ENCODE results near the gene TIGD7. TPM values are rescaled to one million over a fixed set of nuclear protein-coding genes. Genes with fewer than 3 reads are reported as not detected.

The TIGD7 gene
- total and polyA plus RNA-seq, 4 donors, result 2.9 to 11.5 (median 3.9) TPM

- no peaks in the 10 kb centered on the region for H3K27me3 ChIP-seq (ENCODE audit: control insufficient read depth in 3 of 3, insufficient read depth in 3 of 3, low read length in 2 of 3)
- WGBS, 2 donors, result 74 to 84% methylated on average over 4 of the region's 4 CpGs
- DNase-seq, result no peak
- no peak for ATAC-seq (ENCODE audit: insufficient read depth, low FRiP score)
- H3K4me3 ChIP-seq, result no peak overlapping the region
- H3K9me3 ChIP-seq (ENCODE audit: control insufficient read depth in 4 of 4, insufficient read depth in 3 of 4, low read length in 3 of 4), result peaks cover 0 to 16% (median 2%) of the 10 kb centered on the region in 4 donors
- H3K27ac ChIP-seq (ENCODE audit: low read depth in 1 of 2, low read length in 1 of 2), result no peak overlapping the region
- no peak overlapping the region for H3K9ac ChIP-seq (ENCODE audit: insufficient read depth in 1 of 2, low read length in 2 of 2)
- no peak for TF ChIP-seq CTCF (IDR thresholded peaks at IDR 0.05; ENCODE audit: control extremely low read depth, extremely low read depth)
- no peaks in the 10 kb centered on the region for H3K4me1 ChIP-seq (ENCODE audit: control insufficient read depth in 5 of 5, insufficient read depth in 5 of 5, low read length in 5 of 5)
- no peaks in the 10 kb centered on the region for H3K36me3 ChIP-seq (ENCODE audit: control insufficient read depth in 4 of 4, insufficient read depth in 4 of 4, low read length in 4 of 4)
Observed at GRCh38 chr16:3327514-3327913, 22.3 kb upstream of the TIGD7 start.

GRCh38 chr16:3321816-3322215 lies 16.6 kb upstream of the TIGD7 start:
- DNase-seq (no peak), ATAC-seq (ENCODE audit: insufficient read depth, low FRiP score) (no peak)
- Histone ChIP-seq H3K4me1 (ENCODE audit: control insufficient read depth in 5 of 5, insufficient read depth in 5 of 5, low read length in 5 of 5) (no peaks in the 10 kb centered on the region), H3K9ac (ENCODE audit: insufficient read depth in 1 of 2, low read length in 2 of 2) (no peak overlapping the region), H3K27ac (ENCODE audit: low read depth in 1 of 2, low read length in 1 of 2) (no peak overlapping the region), H3K9me3 (ENCODE audit: control insufficient read depth in 4 of 4, insufficient read depth in 3 of 4, low read length in 3 of 4) (peaks cover 13 to 50% (median 33%) of the 10 kb centered on the region in 4 donors), H3K36me3 (ENCODE audit: control insufficient read depth in 4 of 4, insufficient read depth in 4 of 4, low read length in 4 of 4) (peaks cover 7 to 24% (median 14%) of the 10 kb centered on the region in 4 donors), H3K4me3 (no peak overlapping the region), H3K27me3 (ENCODE audit: control insufficient read depth in 3 of 3, insufficient read depth in 3 of 3, low read length in 2 of 3) (no peaks in the 10 kb centered on the region)
- TF ChIP-seq CTCF (IDR thresholded peaks at IDR 0.05; ENCODE audit: control extremely low read depth, extremely low read depth), result no peak
- 62 to 67% methylated on average over 2 of the region's 2 CpGs for WGBS, 2 donors

- no peaks in the 10 kb centered on the region for H3K4me1 ChIP-seq (ENCODE audit: control insufficient read depth in 5 of 5, insufficient read depth in 5 of 5, low read length in 5 of 5)
- no peak overlapping the region for H3K4me3 ChIP-seq
- no peak overlapping the region for H3K9ac ChIP-seq (ENCODE audit: insufficient read depth in 1 of 2, low read length in 2 of 2)
- H3K27ac ChIP-seq (ENCODE audit: low read depth in 1 of 2, low read length in 1 of 2), result no peak overlapping the region
- peak in 1 of 3 donors; percentile 13 for DNase-seq
- no peak for ATAC-seq (ENCODE audit: insufficient read depth, low FRiP score)
- TF ChIP-seq CTCF (IDR thresholded peaks at IDR 0.05; ENCODE audit: control extremely low read depth, extremely low read depth), result no peak
- 96 to 98% methylated on average over 3 of the region's 3 CpGs for WGBS, 2 donors
- H3K9me3 ChIP-seq (ENCODE audit: control insufficient read depth in 4 of 4, insufficient read depth in 3 of 4, low read length in 3 of 4), result peaks cover 34 to 85% (median 48%) of the 10 kb centered on the region in 4 donors
- H3K27me3 ChIP-seq (ENCODE audit: control insufficient read depth in 3 of 3, insufficient read depth in 3 of 3, low read length in 2 of 3), result no peaks in the 10 kb centered on the region
- H3K36me3 ChIP-seq (ENCODE audit: control insufficient read depth in 4 of 4, insufficient read depth in 4 of 4, low read length in 4 of 4), result peaks cover 16 to 53% (median 47%) of the 10 kb centered on the region in 4 donors
Observed at GRCh38 chr16:3317315-3317999, 12.2 kb upstream of the TIGD7 start.
